OCI-LY3 (cell line): Measurements from ENCODE around the gene TAF3.

Experiments used
- H2AFZ ChIP-seq: fragments of 200-600, 300-600 bp; shearing (Covaris generic); 2 replicates; pipeline ENCODE4 v1.6.0; 2014; ENCODE audit warnings: antibody characterized with exemption, low read depth, low read length
- H3K27ac ChIP-seq: fragments of 200-600, 300-600 bp; sonication (generic); 2 replicates; pipeline ENCODE4 v1.5.1; 2014; ENCODE audit warnings: mild to moderate bottlenecking, low read length, moderate library complexity, mixed read lengths
- H3K27me3 ChIP-seq: fragments of 200-600, 300-600 bp; sonication (generic); 2 replicates; pipeline ENCODE4 v1.6.1; 2014; ENCODE audit warnings: low read depth, low read length, mixed read lengths
- H3K36me3 ChIP-seq: fragments of 200-600, 300-600 bp; sonication (generic); replicated peaks from 2 replicates; pipeline ENCODE3; 2014; ENCODE audit warnings: low read depth, low read length, mixed read lengths
- H3K4me1 ChIP-seq: fragments of 300-600, 200-600 bp; sonication (generic); 2 replicates; pipeline ENCODE4 v1.6.1; 2014; ENCODE audit warnings: low read length, mixed read lengths
- H3K4me2 ChIP-seq: fragments of 200-600, 300-600 bp; sonication (generic); 2 replicates; pipeline ENCODE4 v1.6.1; 2014; ENCODE audit warnings: low read length, mixed read lengths
- H3K4me3 ChIP-seq: fragments of 300-600, 200-600 bp; sonication (generic); 2 replicates; pipeline ENCODE4 v1.5.1; 2014; ENCODE audit warnings: antibody characterized with exemption, mild to moderate bottlenecking, low read length, moderate library complexity
- H3K79me2 ChIP-seq: fragments of 300-600, 200-600 bp; shearing (Covaris generic); 2 replicates; pipeline ENCODE4 v1.6.1; 2014; ENCODE audit warnings: mild to moderate bottlenecking, low read length, mixed read lengths
- H3K9ac ChIP-seq: fragments of 300-600, 200-600 bp; shearing (Covaris generic); 2 replicates; pipeline ENCODE4 v1.6.0; 2014; ENCODE audit warnings: mild to moderate bottlenecking, low read length, moderate library complexity
- H3K9me3 ChIP-seq: fragments of 200-600, 300-600 bp; shearing (Covaris generic); 2 replicates; pipeline ENCODE4 v1.6.1; 2014; ENCODE audit warnings: low read length, mixed read lengths; ENCODE audit not compliant: insufficient read depth
- H4K20me1 ChIP-seq: fragments of 200-600, 300-600 bp; sonication (generic); 2 replicates; pipeline ENCODE4 v1.6.1; 2016; ENCODE audit warnings: low read length, mixed read lengths; ENCODE audit not compliant: insufficient read depth
- CTCF ChIP-seq: fragments of 200-600, 300-600 bp; sonication (generic); IDR thresholded peaks from 2 replicates; pipeline ENCODE4 v1.5.1; 2014; ENCODE audit warnings: antibody characterized with exemption, low read length, low read depth
- EZH2phosphoT487 ChIP-seq: fragments of 200-600 bp; shearing (Covaris generic); IDR thresholded peaks from 2 replicates; pipeline ENCODE4 v1.6.1; 2018; ENCODE audit warnings: antibody characterized with exemption, mixed run types, low read depth

Gene TAF3

GRCh38 chr10:7853226-7853842 lies 35.0 kb downstream of the TAF3 start:
- H3K4me3 ChIP-seq: no peak overlapping the region
- no peaks in the 10 kb centered on the region for H4K20me1 ChIP-seq
- no peak overlapping the region for H3K9ac ChIP-seq
- H2AFZ ChIP-seq: no peak overlapping the region
- no peaks in the 10 kb centered on the region for H3K36me3 ChIP-seq
- H3K9me3 ChIP-seq: no peaks in the 10 kb centered on the region
- TF ChIP-seq CTCF (no peak), EZH2phosphoT487 (no peak)
- no peak overlapping the region for H3K27ac ChIP-seq
- H3K27me3 ChIP-seq: no peaks in the 10 kb centered on the region
- no peak overlapping the region for H3K4me2 ChIP-seq
- no peaks in the 10 kb centered on the region for H3K79me2 ChIP-seq
- H3K4me1 ChIP-seq: no peaks in the 10 kb centered on the region

- H3K79me2 ChIP-seq: no peaks in the 10 kb centered on the region
- H3K27me3 ChIP-seq: no peaks in the 10 kb centered on the region
- H4K20me1 ChIP-seq: no peaks in the 10 kb centered on the region
- no peak overlapping the region for H3K9ac ChIP-seq
- TF ChIP-seq EZH2phosphoT487: no peak
- no peak for TF ChIP-seq CTCF
- H3K9me3 ChIP-seq: no peaks in the 10 kb centered on the region
- H2AFZ ChIP-seq: no peak overlapping the region
- H3K4me1 ChIP-seq: no peaks in the 10 kb centered on the region
- H3K4me2 ChIP-seq: no peak overlapping the region
- H3K36me3 ChIP-seq: no peaks in the 10 kb centered on the region
- H3K27ac ChIP-seq: no peak overlapping the region
- no peak overlapping the region for H3K4me3 ChIP-seq
Observed at GRCh38 chr10:7853890-7854289, 35.6 kb downstream of the TAF3 start.

- no peaks in the 10 kb centered on the region for H3K79me2 ChIP-seq
- no peak overlapping the region for H3K4me2 ChIP-seq
- no peaks in the 10 kb centered on the region for H3K27me3 ChIP-seq
- no peaks in the 10 kb centered on the region for H3K4me1 ChIP-seq
- H3K9me3 ChIP-seq: no peaks in the 10 kb centered on the region
- H2AFZ ChIP-seq: no peak overlapping the region
- H4K20me1 ChIP-seq: no peaks in the 10 kb centered on the region
- H3K9ac ChIP-seq: no peak overlapping the region
- H3K27ac ChIP-seq: no peak overlapping the region
- TF ChIP-seq EZH2phosphoT487: no peak
- no peak for TF ChIP-seq CTCF
- H3K4me3 ChIP-seq: no peak overlapping the region
- no peaks in the 10 kb centered on the region for H3K36me3 ChIP-seq
Observed at GRCh38 chr10:7855205-7855604, 36.9 kb downstream of the TAF3 start.

- TF ChIP-seq CTCF (no peak), EZH2phosphoT487 (no peak)
- Histone ChIP-seq H3K4me2 (no peak overlapping the region), H3K27me3 (no peaks in the 10 kb centered on the region), H3K36me3 (peaks cover 2% of the 10 kb centered on the region), H3K9me3 (no peaks in the 10 kb centered on the region), H4K20me1 (no peaks in the 10 kb centered on the region), H3K4me3 (no peak overlapping the region), H2AFZ (no peak overlapping the region), H3K9ac (no peak overlapping the region), H3K79me2 (no peaks in the 10 kb centered on the region), H3K4me1 (no peaks in the 10 kb centered on the region), H3K27ac (no peak overlapping the region)
Observed at GRCh38 chr10:7856678-7857077, 38.4 kb downstream of the TAF3 start.
